Measurements from ENCODE around the gene AHI1.

GRCh38 chr6:135504734-135505133 is 7.2 kb upstream of the AHI1 start:
- TF ChIP-seq CTCF (IDR thresholded peaks at IDR 0.05; ENCODE audit: low read depth, low read length) (no peak), POLR2A (IDR thresholded peaks at IDR 0.05; ENCODE audit: extremely low read depth, insufficient read length) (no peak), MYC (IDR thresholded peaks at IDR 0.05; ENCODE audit: low read depth, low read length) (no peak), MAX (IDR thresholded peaks at IDR 0.05; ENCODE audit: low read depth, low read length) (no peak)
